ENCODE measurements around the gene MOCS1.

DNA sequence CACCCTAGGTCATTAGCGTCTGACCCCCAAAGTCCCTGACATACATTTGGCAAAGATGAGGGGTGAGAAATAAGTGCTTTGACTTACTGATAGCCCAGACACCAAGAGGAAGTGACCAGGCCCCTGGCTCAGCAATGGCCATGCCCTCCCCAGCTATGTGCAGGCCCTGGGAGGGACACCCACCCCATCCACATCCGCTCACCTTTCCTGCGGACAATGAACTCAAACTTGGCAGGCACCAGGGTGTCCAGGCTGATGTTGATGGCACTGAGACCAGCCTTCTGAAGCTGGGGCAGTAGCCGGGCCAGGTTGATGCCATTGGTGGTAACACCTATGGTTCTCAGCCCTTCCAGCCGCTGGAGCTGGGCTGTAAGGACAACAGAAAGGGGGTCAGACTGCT, 18.4 kb downstream of the MOCS1 start:
- TF ChIP-seq POLR2AphosphoS5 (IDR thresholded peaks at IDR 0.05; ENCODE audit: low read depth, low read length): no peak
- TF ChIP-seq POLR2A (IDR thresholded peaks at IDR 0.05; ENCODE audit: low read depth, low read length): no peak
- TF ChIP-seq TAF1 (IDR thresholded peaks at IDR 0.05; ENCODE audit: borderline replicate concordance, low read depth, low read length): no peak

Measured in GM12892 (cell line).